ENCODE data around the gene CHKA. TPM values are rescaled to one million over a fixed set of nuclear protein-coding genes. Genes with fewer than 3 reads are reported as not detected.

Gene CHKA
- total and polyA plus RNA-seq, 9 of the 15 experiments (the other 6 are each of a cell fraction or from before 2014, with no cell fraction given), result 3.6 to 37.0 (median 30.2) TPM

DNA sequence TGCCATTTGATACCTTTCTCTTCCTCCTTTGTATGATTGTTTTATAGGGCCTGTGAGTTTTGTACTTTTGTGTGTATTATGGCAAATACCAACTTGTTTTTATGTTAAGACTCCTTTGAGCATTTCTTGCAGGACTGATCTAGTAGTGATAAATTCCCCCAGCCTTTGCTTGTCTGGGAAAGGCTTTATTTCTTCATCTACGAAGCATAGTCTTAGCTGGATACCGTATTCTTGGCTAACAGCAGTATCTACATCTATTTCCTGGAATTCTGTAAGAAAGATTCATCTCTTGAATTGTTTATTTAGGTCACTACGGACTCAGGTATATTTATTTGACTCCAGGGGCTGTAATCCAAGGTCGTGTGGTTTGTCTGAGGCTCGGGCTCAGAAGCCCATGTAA is 96.7 kb downstream of the CHKA start:
- Histone ChIP-seq H3K4me3 (no peak overlapping the region), H3K27me3 (ENCODE audit: control insufficient read depth in 2 of 2, insufficient read depth in 2 of 2, low read length in 2 of 2) (no peaks in the 10 kb centered on the region), H2AFZ (ENCODE audit: low read depth, low read length) (no peak overlapping the region), H3K4me1 (replicated peaks in 1 of 2; ENCODE audit: control insufficient read depth in 2 of 2, insufficient read depth in 2 of 2, low read length in 2 of 2) (peaks cover 6 to 49% of the 10 kb centered on the region in 2 experiments; a peak in 3 of 5 replicates), H3K9ac (ENCODE audit: insufficient read depth in 1 of 2, low read depth in 2 of 2, low read length in 2 of 2) (no peak overlapping the region), H3K4me2 (ENCODE audit: insufficient read depth, low read length) (no peak overlapping the region), H3K36me3 (ENCODE audit: control insufficient read depth, insufficient read depth, low read length) (no peaks in the 10 kb centered on the region), H3K9me3 (replicated peaks; ENCODE audit: control insufficient read depth, insufficient read depth, low read depth, low read length) (no peaks in the 10 kb centered on the region), H3K27ac (ENCODE audit: extremely low read depth, low read depth, low read length) (no peak overlapping the region), H4K20me1 (replicated peaks; ENCODE audit: control insufficient read depth, insufficient read depth, low read length) (peaks cover 4% of the 10 kb centered on the region; the same call in 1 of the 2 replicates), H3K79me2 (ENCODE audit: control insufficient read depth, insufficient read depth, low read length) (no peaks in the 10 kb centered on the region), H3K9me1 (ENCODE audit: control insufficient read depth, insufficient read depth, low read length) (no peaks in the 10 kb centered on the region)
- POLR2A ChIA-PET, result interaction anchor here (0.8 to 1.0 kb wide), 2 partner anchors 13 to 14 kb away, joined by 3 to 4 read pairs; partner anchors contain the start of gene ALDH3B1
- FAIRE-seq (no peak), ATAC-seq (no peak), DNase-seq (ENCODE audit: extremely low read depth in 1 of 4, low spot score in 3 of 4) (no peak)
- no TSS peak for BruUV-seq (replicated peaks)
- intact Hi-C loops (cut with micrococcal nuclease) (no loop called here), in situ Hi-C loops (cut with MboI) (no loop called here)
- TF ChIP-seq, protein P1, sequence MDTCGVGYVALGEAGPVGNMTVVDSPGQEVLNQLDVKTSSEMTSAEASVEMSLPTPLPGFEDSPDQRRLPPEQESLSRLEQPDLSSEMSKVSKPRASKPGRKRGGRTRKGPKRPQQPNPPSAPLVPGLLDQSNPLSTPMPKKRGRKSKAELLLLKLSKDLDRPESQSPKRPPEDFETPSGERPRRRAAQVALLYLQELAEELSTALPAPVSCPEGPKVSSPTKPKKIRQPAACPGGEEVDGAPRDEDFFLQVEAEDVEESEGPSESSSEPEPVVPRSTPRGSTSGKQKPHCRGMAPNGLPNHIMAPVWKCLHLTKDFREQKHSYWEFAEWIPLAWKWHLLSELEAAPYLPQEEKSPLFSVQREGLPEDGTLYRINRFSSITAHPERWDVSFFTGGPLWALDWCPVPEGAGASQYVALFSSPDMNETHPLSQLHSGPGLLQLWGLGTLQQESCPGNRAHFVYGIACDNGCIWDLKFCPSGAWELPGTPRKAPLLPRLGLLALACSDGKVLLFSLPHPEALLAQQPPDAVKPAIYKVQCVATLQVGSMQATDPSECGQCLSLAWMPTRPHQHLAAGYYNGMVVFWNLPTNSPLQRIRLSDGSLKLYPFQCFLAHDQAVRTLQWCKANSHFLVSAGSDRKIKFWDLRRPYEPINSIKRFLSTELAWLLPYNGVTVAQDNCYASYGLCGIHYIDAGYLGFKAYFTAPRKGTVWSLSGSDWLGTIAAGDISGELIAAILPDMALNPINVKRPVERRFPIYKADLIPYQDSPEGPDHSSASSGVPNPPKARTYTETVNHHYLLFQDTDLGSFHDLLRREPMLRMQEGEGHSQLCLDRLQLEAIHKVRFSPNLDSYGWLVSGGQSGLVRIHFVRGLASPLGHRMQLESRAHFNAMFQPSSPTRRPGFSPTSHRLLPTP (IDR thresholded peaks at IDR 0.05; ENCODE audit: borderline replicate concordance, extremely low read depth, insufficient read length), result no peak
- TF ChIP-seq ZNF561 (CRISPR knock-in tag; conservative IDR thresholded peaks at IDR 0.05), result no peak
- no peak for TF ChIP-seq RBM15 (IDR thresholded peaks at IDR 0.05; ENCODE audit: insufficient read depth, low read length)
- no peak for TF ChIP-seq TCF3 (CRISPR knock-in tag; IDR thresholded peaks at IDR 0.05)
- CTCF ChIA-PET (ENCODE audit: low intra/inter-chr PET ratio), result interaction anchor here (0.6 kb wide), 1 partner anchor 1654 kb away, joined by 3 read pairs; no protein-coding TSS in a partner anchor
- WGBS (ENCODE audit: insufficient coverage, low coverage, missing lambda C conversion rate), result 19% methylated on average over 5 of the region's 5 CpGs
